H7 (cell line): ENCODE data around the gene PHACTR3. TPM values are rescaled to one million over a fixed set of nuclear protein-coding genes. Genes with fewer than 3 reads are reported as not detected.

Experiments
- DNase-seq: peaks from one replicate; pipeline ENCODE4 v3.0.0; 2012
- H3K27me3 ChIP-seq: 2 replicates; pipeline ENCODE4 v1.6.0; 2011; ENCODE audit warnings: mild to moderate bottlenecking, low read length; ENCODE audit not compliant: control insufficient read depth, insufficient read depth
- H3K36me3 ChIP-seq: replicated peaks from 2 replicates; pipeline ENCODE4 v1.5.1; 2011; ENCODE audit warnings: low read length; ENCODE audit not compliant: control insufficient read depth, insufficient read depth
- H3K4me3 ChIP-seq: 2 replicates; pipeline ENCODE4 v1.5.1; 2011; ENCODE audit warnings: low read depth, mild to moderate bottlenecking, control low read depth, low read length, moderate library complexity; ENCODE audit not compliant: insufficient read depth
- total RNA-seq: library from RNA; depleted of rRNA; stranded (reverse); fragments of >200 nt; shearing (Covaris generic); gene quantifications from 2 replicates; pipeline ENCODE4 v1.2.3, GENCODE V29; 2014

The PHACTR3 gene
- total RNA-seq, 1 experiment from 2014 or later: 0.03 TPM

DNA sequence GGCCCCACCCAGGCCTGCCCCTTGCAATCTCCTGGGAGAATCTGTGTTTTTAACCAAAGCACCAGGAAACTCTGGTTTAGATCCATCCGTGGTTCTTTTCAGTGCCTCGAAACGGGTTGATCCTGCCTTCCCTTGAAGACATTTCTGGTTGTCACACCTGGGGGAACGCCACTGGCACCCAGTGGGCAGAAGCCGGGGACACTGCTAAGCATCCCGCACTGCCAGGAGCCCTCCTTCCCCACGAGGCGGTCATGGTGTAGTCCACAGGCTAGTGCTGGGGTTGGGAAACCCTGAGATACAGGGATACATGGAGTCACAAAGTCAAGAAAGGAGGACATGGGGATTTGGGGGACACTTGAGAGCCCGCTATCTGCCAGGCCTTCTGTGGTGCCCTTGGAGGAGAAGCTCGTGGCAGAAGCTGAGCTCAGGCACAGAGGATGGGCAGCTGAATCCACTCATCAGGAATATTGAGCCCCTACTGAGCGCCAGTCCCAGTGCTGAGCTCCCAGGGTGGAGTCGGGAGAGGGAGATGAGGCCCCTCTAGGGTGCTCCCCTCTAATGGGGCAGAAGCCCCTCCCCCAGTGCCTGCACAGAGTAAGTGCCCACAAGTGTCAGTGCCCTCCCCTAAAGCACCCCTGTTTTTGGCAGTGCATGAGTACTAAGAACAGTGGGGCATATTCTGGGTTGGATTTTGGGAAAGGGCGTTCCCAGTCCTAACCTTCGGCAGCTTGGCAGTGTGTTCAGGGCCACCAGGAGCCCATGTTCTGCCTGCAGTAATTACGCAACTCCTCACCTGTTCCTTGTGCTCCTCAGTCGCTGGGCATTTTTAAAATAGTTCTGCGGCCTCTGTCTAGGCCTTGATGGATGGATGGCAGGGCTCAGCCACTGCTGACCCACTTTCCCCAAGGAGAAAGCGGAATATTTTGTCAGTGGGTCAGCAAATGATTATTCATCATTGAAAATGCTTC is 25.6 kb upstream of the PHACTR3 start:
- DNase-seq: no peak
- peaks cover 42% of the 10 kb centered on the region for H3K27me3 ChIP-seq
- H3K36me3 ChIP-seq: no peaks in the 10 kb centered on the region
- H3K4me3 ChIP-seq: no peak overlapping the region

DNA sequence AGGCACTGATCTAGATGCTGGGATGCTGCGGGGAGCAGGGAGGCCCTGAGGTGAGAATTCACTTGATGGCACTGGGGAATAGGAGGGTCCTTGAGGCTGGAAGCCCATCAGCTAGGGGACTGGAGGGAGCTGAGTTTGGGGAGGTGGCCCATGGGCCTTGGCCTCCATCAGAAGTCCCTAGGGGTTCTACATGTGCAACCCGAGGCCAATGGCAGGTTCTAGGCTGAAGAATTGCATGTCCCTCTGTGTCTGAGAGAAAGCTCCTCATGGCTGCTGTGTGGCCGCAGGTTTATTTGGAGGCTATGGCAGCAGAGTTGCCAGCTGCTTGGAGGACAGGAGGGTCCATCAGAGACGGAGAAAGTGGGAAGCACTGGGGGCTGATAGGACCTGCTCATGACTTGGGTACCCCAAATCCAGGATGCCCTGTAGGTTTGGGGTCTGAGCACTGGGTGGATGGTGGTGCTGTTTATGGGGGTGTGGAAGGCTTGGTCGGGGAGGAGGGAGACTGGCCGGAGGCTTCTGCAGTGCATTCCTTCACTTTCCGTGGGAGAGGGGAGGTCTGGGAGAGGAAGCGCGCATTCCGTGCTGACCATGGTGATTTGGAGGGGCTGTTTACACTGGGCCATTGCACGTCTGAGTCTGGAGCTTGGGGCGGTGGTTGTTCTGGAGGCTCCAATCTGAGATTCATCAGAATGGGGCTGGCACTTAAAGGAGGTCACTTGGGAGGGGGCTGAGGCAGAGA is 24.8 kb upstream of the PHACTR3 start:
- DNase-seq: no peak
- peaks cover 40% of the 10 kb centered on the region for H3K27me3 ChIP-seq
- no peak overlapping the region for H3K4me3 ChIP-seq
- H3K36me3 ChIP-seq: no peaks in the 10 kb centered on the region

DNA sequence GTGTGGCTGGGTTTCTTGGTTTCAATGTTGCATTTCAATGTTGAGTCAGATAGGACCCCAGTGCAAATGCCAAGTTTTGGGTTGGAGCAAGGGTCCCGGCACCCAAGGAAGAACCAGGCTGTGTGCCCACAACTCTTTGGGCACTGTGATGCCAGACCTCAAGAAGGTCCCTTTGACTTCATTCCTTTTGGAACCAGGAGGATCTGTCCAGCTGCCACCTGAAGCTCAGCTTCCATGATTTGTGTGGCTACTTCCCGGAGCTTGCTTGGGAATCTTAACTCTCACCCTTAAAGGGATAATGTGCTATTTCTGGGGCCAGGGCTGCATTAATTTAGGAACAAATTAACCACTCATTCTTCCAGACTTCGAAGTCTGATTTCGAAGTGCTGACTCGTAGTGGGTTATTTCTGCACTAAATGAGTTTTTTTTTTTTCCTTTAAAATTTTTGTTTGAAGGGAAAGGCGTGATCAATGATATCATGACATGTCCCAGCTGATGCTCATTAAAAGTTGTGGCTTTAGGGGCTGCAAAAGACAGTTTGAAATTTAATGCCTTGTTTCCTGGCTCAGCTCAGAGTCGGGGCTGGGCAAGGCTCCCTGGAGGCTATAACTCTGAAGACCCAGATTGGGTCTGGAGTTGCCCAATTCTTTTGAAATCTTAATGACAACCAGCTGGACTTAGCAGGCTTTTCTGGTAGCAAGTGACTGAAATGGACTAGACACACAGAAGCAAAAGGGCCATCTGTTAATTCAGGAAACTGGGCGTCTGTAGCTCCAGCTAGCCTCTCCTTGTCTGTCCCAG is 24.0 kb upstream of the PHACTR3 start:
- H3K36me3 ChIP-seq: no peaks in the 10 kb centered on the region
- peaks cover 38% of the 10 kb centered on the region for H3K27me3 ChIP-seq
- H3K4me3 ChIP-seq: no peak overlapping the region
- DNase-seq: no peak

DNA sequence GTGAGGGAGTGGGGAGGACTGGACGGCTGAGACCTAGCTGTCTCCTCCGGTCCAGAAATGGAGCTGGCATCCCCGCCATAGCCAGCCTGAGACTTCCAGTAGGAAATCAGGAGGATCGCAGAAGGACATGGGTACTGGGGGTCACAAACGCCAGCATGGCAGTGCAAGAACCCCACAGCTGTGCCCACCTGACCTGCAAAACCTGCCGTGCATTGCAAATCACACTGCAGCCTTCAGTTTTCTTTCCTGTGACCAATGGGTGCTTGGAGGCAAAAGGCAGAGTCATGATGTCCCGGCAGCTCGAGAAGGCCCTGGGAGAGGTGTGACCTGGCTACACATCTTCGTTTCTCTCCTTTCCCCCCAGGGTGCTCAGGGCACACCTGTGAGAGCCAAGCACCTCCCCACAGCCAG is 23.3 kb upstream of the PHACTR3 start:
- no peaks in the 10 kb centered on the region for H3K36me3 ChIP-seq
- no peak for DNase-seq
- no peak overlapping the region for H3K4me3 ChIP-seq
- peaks cover 31% of the 10 kb centered on the region for H3K27me3 ChIP-seq

DNA sequence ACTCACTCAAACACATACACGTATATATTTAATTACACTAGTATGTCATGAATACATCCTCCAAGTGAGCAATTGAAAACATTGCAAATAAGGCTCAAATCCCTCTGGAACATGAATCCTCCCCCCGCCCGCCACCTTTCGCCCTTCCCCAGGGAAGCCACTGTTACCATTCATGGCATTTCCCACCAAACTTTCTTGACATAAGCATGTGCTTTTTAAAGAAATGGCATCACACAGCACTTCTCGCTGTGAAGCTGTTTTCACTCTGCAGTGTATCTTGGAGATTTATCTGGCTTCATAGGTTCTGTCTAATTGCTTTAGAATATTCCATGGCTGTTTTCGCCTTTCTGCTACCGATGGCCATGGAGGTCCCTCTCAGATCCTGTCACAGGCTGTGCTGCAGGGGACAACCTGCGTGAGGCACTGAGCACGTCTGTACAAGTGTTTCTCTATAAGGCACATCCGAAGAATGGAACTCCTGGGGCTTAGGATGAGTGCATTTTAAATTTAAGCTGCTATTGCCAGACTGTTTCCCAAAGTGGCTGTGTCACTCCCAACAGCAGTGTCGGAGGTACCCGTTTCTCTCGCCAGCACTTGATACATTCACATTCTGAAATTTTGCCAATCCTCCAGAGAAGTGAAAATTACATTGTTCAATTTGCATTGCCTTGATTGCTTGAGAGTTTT is 22.2 kb upstream of the PHACTR3 start:
- no peaks in the 10 kb centered on the region for H3K36me3 ChIP-seq
- no peak overlapping the region for H3K4me3 ChIP-seq
- H3K27me3 ChIP-seq: peaks cover 20% of the 10 kb centered on the region
- no peak for DNase-seq

DNA sequence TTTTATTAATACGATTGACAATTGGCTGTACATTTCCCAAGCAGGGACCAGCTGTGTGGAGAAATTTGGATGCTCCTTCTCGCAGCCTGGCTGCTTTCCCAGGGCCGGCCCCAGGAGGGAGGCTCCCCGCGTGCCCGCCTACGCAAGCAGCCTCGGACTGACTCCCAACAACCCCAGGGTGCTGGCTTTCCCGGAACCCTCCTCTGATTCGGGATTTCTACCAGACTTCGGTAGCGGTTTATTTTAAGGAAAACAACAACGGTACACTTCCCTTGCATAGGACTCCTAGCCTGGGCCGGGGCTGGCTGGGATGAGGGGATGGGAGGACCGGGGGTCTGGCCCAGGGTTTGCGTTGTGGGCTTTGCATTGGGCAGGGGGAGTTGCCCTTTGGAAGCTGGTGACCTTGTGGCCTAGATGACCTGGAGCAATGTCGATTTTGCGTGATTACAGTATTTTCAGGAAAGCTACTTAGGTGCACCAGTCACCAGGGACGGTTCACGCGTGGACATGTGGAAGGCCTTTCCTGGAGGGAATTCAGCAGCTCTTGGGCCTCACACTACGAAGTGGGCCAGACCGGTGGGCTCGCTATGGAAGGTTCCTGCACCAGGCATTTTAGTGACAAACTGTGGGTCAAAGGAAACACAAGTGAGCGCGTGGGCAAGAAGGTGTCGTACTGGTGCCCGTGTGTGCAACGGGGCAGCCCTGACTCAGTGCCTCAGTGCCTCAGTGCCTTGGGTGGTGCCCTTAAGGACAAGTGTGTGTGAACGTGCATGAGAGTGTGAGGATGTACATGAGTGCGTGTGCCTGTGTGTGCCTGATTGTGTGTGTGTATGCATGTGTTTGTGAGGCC is 20.7 kb upstream of the PHACTR3 start:
- Histone ChIP-seq H3K27me3 (peaks cover 9% of the 10 kb centered on the region), H3K4me3 (no peak overlapping the region), H3K36me3 (no peaks in the 10 kb centered on the region)
- DNase-seq: no peak

DNA sequence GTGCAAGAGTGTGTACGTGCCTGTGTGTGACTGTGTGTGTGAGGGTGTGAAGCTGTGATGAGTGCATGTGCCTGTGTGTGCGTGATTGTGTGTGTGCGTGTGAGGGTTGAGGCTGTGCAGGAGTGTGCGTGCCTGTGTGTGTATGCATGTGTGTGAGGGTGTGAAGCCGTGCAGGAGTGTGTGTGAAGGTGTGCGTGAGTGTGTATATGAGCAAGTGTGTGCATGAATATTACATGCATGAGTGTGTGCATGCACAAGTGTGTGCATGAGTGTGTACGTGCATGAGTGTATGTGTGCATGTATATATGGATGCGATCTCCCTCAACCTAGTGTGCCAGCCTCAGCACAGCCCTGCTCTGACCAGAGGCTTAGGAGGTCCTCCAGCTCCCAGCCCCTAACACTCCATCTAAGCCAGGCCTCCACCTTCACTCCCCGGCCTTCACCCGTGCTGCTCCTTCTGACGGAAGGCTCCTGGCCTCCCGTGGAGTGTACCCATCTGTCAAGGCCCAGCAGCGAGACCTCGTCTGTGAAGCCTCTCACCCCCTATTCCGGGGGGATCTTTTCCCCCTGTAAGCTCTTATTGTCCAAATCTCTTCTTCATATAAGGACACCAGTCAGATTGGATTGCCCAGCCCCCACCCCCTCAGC is 19.9 kb upstream of the PHACTR3 start:
- H3K4me3 ChIP-seq: no peak overlapping the region
- no peaks in the 10 kb centered on the region for H3K36me3 ChIP-seq
- H3K27me3 ChIP-seq: peaks cover 3% of the 10 kb centered on the region; the same call in 1 of the 2 replicates
- DNase-seq: no peak

DNA sequence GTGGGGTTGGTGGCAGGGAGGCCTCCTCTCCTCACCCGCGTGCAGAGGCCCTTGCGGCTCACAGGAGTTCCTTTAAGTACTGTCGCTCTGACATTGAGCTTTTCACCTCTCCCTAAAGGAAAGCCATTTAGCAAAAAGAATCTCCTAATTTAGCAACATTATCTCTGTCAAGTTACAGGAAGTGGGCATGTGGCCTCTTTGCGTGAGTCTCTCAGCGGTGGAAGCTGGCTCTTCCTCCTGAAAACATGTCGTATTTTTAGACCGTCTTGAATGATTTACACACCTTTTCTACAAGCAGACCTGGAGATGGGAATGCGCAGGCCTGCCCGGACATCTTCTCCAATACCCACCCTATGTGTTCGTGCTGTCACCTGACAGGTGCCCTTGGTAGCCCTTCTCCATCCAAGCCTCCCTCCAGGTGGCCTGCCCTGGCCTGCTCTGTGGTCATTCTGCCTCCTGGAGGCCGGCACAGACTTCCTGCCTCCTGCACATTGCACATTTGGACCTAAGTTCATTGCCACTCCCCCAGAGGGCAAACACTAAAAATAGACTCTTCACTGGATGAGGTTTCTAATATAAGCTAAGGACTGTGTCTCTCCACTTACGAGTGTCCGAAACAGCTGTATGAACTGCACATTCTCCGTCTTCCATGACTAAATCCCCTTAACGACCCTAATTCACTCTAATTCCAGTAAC is 18.5 kb upstream of the PHACTR3 start:
- Histone ChIP-seq H3K36me3 (no peaks in the 10 kb centered on the region), H3K4me3 (no peak overlapping the region), H3K27me3 (no peaks in the 10 kb centered on the region; the same call in 1 of the 2 replicates)
- no peak for DNase-seq

DNA sequence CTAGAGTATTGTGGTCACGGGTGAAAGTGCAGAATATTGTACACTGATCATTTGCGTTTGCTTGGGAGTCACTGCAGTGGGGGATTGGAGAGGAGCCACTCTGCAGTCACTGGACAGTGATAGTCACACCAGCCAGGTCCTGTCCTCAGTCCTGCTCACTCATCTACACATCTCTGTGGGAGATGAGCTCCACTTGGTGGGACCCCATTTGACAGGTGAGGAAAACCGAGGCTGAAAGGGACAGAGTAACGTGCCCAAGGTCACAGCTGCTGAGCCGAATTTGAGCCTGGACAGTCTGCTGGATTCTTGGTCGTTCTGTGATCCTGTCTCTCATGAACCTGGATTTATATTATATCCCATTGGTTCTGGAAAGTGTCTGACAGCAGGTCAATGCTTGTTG is 17.7 kb upstream of the PHACTR3 start:
- DNase-seq: no peak
- no peaks in the 10 kb centered on the region for H3K27me3 ChIP-seq
- no peak overlapping the region for H3K4me3 ChIP-seq
- no peaks in the 10 kb centered on the region for H3K36me3 ChIP-seq

DNA sequence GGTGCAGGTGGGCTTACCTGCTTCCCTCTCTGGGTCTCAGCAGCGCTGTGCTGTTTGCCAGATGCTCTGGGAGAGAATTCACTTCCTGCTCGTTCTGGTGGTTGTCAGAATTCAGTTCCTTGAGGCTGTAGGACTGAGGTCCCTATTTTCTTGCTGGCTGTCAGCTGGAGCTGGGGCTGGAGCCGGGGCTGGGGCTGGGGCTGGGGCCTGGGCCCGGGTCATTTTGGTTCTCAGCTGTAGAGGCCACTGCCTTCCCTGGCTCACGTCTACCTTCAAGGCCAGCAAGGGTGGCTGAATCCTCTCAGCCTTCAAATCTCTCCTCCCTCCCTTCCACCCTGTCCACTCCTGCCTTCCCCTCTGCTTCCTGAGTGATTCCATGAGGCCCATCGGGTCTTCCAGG is 16.8 kb upstream of the PHACTR3 start:
- Histone ChIP-seq H3K4me3 (no peak overlapping the region), H3K27me3 (no peaks in the 10 kb centered on the region), H3K36me3 (no peaks in the 10 kb centered on the region)
- DNase-seq: no peak

DNA sequence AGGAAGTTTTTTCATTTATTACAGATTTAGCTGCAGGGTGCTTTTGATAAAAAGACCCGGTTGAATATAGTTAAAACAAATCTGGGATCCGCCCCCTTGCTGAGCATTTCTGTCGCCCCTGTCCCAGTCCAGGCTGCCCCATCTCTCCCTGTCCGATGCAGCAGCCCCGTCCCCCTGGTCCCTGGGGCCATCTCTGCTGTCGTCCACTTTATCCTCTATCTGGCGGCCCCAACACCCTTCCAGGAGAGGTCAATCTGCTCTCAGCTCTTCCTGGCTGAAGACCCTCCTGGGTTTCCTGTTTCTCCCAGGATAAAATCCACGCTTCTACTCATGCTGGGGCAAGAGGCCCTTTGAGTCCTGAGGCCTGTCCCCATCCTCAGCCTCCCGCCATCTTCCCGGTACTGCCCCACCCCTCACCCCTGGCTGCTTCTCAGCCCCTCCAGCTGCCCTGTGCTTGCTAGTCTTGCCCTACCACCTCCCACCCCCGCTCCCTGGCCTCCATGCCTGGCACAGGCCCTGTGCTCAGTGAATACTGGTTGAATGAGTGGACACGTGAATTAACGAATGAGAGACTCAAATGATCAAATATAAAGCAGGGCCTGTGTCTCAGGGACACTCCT is 16.0 kb upstream of the PHACTR3 start:
- no peaks in the 10 kb centered on the region for H3K27me3 ChIP-seq
- H3K4me3 ChIP-seq: no peak overlapping the region
- H3K36me3 ChIP-seq: no peaks in the 10 kb centered on the region
- DNase-seq: no peak

DNA sequence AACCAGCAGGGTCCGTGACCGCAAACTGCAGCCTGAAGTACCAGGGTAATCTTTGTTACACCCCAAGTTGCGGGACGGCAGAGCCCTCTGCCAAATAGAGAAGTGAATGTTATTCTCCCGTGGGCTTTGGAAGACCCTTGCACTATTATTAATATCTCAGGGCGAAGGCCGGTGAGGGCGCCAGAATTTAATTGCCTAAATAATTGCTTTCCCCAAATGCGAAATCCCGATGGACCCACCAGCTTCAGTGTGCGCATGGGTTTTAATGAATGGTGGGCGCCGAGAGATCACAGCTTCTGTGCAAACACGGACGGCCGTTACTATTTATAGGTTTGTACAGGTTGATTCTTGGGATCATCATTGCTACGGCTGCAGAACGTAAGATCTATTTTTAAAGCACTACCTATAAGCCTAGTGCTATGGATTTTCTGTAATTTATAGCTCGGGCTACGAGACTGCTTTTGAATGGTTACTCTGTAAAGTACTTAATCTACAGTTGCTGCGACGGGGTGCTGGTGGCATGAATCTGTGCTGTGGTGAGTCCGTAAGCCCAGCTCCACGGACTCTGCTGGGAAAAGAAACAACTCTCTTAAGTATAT is 15.2 kb upstream of the PHACTR3 start:
- DNase-seq: no peak
- no peaks in the 10 kb centered on the region for H3K27me3 ChIP-seq
- H3K4me3 ChIP-seq: no peak overlapping the region
- no peaks in the 10 kb centered on the region for H3K36me3 ChIP-seq
